ENCODE data around the gene LRRC42.

The LRRC42 gene

GRCh38 chr1:54004481-54005049 is 58.4 kb downstream of the LRRC42 start:
- DNase-seq (ENCODE audit: low read depth, low spot score): no peak

DNA sequence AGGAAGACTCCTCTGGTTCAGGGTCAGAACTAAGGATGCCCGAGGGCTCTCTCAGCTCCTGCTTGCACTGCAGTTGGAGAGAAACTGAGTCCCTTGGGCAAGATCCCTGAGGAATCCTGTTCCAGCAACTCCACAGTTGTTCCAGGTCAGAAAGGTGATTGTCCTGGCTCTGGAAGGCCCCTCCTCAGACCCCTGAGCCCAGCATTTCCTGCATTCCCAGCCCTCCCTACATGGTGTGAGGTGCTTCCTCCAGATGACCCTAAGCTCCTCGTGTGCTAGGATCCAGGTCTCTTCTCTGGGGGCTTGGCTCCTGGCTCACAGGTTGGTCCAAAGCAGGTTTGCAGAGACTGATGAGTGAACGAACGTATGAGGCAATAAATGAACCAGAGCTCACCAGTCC is 60.4 kb downstream of the LRRC42 start:
- DNase-seq (ENCODE audit: low read depth, low spot score): no peak

DNA sequence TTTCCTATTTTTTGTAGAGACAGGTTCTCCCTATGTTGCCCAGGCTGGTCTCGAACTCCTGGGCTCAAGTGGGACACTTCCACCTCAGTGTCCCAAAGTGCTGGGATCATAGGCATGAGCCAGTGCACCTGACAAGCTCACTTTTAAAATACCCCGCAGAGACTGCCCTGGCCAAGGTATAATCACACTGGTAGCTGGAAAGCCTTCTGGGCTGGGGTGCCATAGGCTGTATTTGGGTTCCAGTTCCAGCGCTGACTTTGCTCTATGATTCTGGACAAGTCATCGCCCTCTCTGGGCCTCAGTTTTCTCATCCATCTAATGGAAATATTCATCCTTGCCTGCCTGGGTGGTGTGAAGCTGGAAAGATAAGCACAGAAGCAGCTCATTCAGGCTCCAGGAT is 61.5 kb downstream of the LRRC42 start:
- no peak for DNase-seq (ENCODE audit: low read depth, low spot score)

GRCh38 chr1:54008876-54009275 is 62.7 kb downstream of the LRRC42 start:
- no peak for DNase-seq (ENCODE audit: low read depth, low spot score)

DNA sequence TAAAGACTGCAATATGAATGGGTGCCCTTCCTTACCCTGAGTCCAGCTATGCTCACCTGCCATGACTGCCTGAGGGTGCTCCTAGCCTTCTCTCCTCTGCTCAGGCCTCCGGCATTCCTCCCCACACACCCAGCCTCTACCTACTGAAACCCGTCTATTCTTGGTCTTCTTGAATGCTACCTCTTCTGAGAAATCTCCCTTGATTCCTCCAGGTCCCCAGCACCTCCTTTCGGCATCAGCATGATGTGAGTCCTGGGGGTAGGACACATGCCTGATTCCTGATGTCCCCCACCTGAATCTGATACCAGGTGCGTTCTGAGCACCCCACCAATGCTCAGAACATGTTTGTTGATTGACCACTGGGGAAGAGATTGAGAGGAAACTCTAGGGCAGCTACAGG is 63.3 kb downstream of the LRRC42 start:
- DNase-seq (ENCODE audit: low read depth, low spot score): no peak

- DNase-seq (ENCODE audit: low read depth, low spot score): no peak
These were observed 64.4 kb downstream of the LRRC42 start for GRCh38 chr1:54010415-54011117.

DNA sequence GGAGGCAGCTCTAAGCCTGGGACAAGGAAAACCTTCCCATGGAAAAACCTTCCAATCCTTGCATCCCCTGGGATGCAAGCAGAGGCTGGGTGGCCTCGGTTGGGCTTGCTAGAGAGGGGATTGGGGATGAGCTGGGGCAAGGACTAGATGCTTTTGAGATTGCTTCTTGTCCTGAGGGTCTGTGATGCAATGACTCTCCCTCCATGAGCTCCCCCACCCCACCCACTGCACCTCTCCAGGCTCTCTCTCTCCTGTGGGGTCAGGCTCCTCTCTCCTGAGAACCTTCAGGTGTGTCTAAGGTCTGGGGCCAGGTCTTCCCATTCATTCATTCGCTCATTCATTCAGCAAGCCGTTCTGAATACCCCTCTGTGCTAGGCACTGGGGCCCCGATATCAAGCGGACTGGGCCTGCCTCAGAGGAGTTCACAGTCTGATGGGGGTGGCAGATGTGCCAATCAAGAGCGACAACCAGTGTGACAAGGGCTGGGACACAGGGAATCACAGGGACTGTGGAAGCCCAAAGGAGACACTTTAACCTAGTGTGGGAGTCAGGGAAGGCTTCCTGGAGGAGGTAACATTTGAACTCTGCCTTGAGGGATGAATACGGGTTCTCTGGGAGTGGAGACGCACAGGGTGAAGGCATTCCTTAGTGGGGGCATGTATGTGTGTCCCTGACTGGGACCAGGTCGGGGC is 65.3 kb downstream of the LRRC42 start:
- DNase-seq (ENCODE audit: low read depth, low spot score): no peak

DNA sequence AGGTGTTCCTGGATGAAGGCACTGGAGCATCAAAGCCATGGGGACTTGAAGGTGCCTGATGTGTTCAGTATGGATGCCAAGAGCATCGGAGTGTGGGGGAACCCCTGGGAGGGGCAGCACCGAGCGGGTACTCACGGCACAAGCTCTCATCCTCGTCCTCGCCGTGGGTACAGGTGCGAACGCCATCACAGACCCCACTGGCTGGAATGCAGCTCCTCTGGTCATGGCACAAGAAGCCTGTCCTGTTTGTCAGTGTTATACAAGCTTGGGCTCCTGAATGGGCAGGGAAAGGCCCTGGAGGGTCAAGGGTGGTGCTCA is 65.8 kb downstream of the LRRC42 start:
- DNase-seq (ENCODE audit: low read depth, low spot score): no peak

GRCh38 chr1:54012863-54013262 is 66.7 kb downstream of the LRRC42 start:
- DNase-seq (ENCODE audit: low read depth, low spot score): no peak

DNA sequence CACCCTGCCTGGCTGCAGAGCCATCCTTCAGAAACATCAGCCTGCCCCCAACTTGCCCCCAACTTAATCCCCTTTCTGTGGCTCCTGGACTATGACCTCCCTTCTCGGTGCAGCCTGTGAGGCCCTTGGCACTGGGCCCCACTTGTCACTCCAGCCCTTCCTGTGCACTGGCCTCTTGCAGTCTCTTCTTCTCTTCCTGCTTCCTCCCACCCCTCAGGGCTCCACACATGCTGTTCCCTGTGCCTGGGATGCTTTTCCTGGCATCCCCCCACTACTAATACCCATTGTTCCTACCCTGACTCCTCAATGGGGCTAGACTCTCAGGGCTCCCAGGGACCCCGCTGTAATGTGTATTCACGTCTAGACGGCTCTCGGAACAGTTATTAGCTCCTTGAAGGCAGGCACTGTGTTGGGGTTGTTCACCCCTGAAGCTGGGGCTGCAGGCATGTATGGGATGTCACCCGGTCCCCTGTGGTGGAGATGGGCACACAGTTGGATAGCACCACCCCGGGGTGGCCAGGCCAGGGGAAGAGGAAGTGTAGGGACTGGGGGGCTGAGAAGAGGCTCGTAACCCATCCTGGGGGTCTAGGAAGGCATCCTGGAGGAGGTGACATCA is 67.4 kb downstream of the LRRC42 start:
- DNase-seq (ENCODE audit: low read depth, low spot score): no peak

- no peak for DNase-seq (ENCODE audit: low read depth, low spot score)
These were observed 68.0 kb downstream of the LRRC42 start for GRCh38 chr1:54014009-54014629.

- DNase-seq (ENCODE audit: low read depth, low spot score): no peak
These were observed 70.5 kb downstream of the LRRC42 start for GRCh38 chr1:54016343-54017282.
